Measurements from ENCODE around the gene VAPB.

VAPB gene

GRCh38 chr20:58388882-58389323 lies at the start of gene VAPB:
Gene VAPB, plus strand, starts transcription at chr20:58389229. Its CDS starts 231 bp downstream, at chr20:58389460.
- Mint-ChIP-seq H3K36me3 (peaks cover 28 to 35% of the 10 kb centered on the region in 2 donors), H3K4me3 (peak within 1 kb of the TSS; percentile 93 to 96), H3K9me3 (no peaks in the 10 kb centered on the region), H3K4me1 (peaks cover 29 to 43% of the 10 kb centered on the region in 2 donors), H3K27ac (peak within 1 kb of the TSS; percentile 97), H3K27me3 (peaks cover 6 to 9% of the 10 kb centered on the region in 2 donors)
- DNase-seq: peak; percentile 96
- ATAC-seq (replicated peaks): peak; percentile 98 to 99

- Mint-ChIP-seq H3K4me1 (peaks cover 17 to 27% of the 10 kb centered on the region in 2 donors), H3K4me3 (no peak overlapping the region), H3K27ac (no peak overlapping the region), H3K9me3 (peaks cover 0 to 11% of the 10 kb centered on the region in 2 donors), H3K36me3 (peaks cover 24 to 41% of the 10 kb centered on the region in 2 donors), H3K27me3 (no peaks in the 10 kb centered on the region)
- DNase-seq (no peak), ATAC-seq (replicated peaks) (no peak)
These were observed 49.3 kb upstream of the VAPB start for GRCh38 chr20:58339741-58340140.

- H3K27ac Mint-ChIP-seq: peak overlapping the region; percentile 11
- peaks cover 0 to 11% of the 10 kb centered on the region in 2 donors for H3K9me3 Mint-ChIP-seq
These were observed 48.9 kb upstream of the VAPB start for GRCh38 chr20:58340151-58340550.

GRCh38 chr20:58340853-58341252 lies 48.2 kb upstream of the VAPB start:
- H3K36me3 Mint-ChIP-seq: peaks cover 31 to 48% of the 10 kb centered on the region in 2 donors
- peaks cover 0 to 11% of the 10 kb centered on the region in 2 donors for H3K9me3 Mint-ChIP-seq
- no peaks in the 10 kb centered on the region for H3K27me3 Mint-ChIP-seq
- ATAC-seq (replicated peaks) (no peak), DNase-seq (no peak)
- H3K27ac Mint-ChIP-seq: no peak overlapping the region
- H3K4me3 Mint-ChIP-seq: no peak overlapping the region
- H3K4me1 Mint-ChIP-seq: peaks cover 18 to 27% of the 10 kb centered on the region in 2 donors

More at GRCh38 chr20:58340151-58340550, 48.9 kb upstream of the VAPB start:
- H3K4me3 Mint-ChIP-seq: no peak overlapping the region
- DNase-seq (no peak), ATAC-seq (replicated peaks) (no peak)
- peaks cover 24 to 41% of the 10 kb centered on the region in 2 donors for H3K36me3 Mint-ChIP-seq
- no peaks in the 10 kb centered on the region for H3K27me3 Mint-ChIP-seq
- peaks cover 17 to 27% of the 10 kb centered on the region in 2 donors for H3K4me1 Mint-ChIP-seq

GRCh38 chr20:58342104-58342945 lies 46.7 kb upstream of the VAPB start:
- peaks cover 42 to 56% of the 10 kb centered on the region in 2 donors for H3K36me3 Mint-ChIP-seq
- no peaks in the 10 kb centered on the region for H3K27me3 Mint-ChIP-seq
- no peak for ATAC-seq (replicated peaks)
- peaks cover 19 to 34% of the 10 kb centered on the region in 2 donors for H3K4me1 Mint-ChIP-seq
- no peak overlapping the region for H3K27ac Mint-ChIP-seq
- no peak for DNase-seq
- peaks cover 3 to 18% of the 10 kb centered on the region in 2 donors for H3K9me3 Mint-ChIP-seq
- no peak overlapping the region for H3K4me3 Mint-ChIP-seq

GRCh38 chr20:58344741-58345140 lies 44.3 kb upstream of the VAPB start:
- peaks cover 40 to 56% of the 10 kb centered on the region in 2 donors for H3K36me3 Mint-ChIP-seq

GRCh38 chr20:58349570-58349969 lies 39.5 kb upstream of the VAPB start:
- Mint-ChIP-seq H3K27ac (no peak overlapping the region), H3K36me3 (peaks cover 35 to 52% of the 10 kb centered on the region in 2 donors), H3K27me3 (no peaks in the 10 kb centered on the region), H3K4me1 (peaks cover 6 to 8% of the 10 kb centered on the region in 2 donors), H3K4me3 (no peak overlapping the region), H3K9me3 (peaks cover 3 to 7% of the 10 kb centered on the region in 2 donors)
- ATAC-seq (replicated peaks) (no peak), DNase-seq (no peak)

More at GRCh38 chr20:58344741-58345140, 44.3 kb upstream of the VAPB start:
- H3K27me3 Mint-ChIP-seq: no peaks in the 10 kb centered on the region
- H3K4me3 Mint-ChIP-seq: no peak overlapping the region
- no peak for ATAC-seq (replicated peaks)
- DNase-seq: no peak
- no peak overlapping the region for H3K27ac Mint-ChIP-seq
- peaks cover 12 to 21% of the 10 kb centered on the region in 2 donors for H3K4me1 Mint-ChIP-seq
- peaks cover 3 to 18% of the 10 kb centered on the region in 2 donors for H3K9me3 Mint-ChIP-seq

GRCh38 chr20:58352468-58352867 lies 36.6 kb upstream of the VAPB start:
- H3K27ac Mint-ChIP-seq: no peak overlapping the region
- no peaks in the 10 kb centered on the region for H3K4me1 Mint-ChIP-seq
- H3K36me3 Mint-ChIP-seq: peaks cover 28 to 43% of the 10 kb centered on the region in 2 donors
- no peak overlapping the region for H3K4me3 Mint-ChIP-seq
- DNase-seq (no peak), ATAC-seq (replicated peaks) (no peak)
- no peaks in the 10 kb centered on the region for H3K27me3 Mint-ChIP-seq
- H3K9me3 Mint-ChIP-seq: no peaks in the 10 kb centered on the region

- Mint-ChIP-seq H3K4me1 (no peaks in the 10 kb centered on the region), H3K27ac (no peak overlapping the region), H3K4me3 (no peak overlapping the region), H3K36me3 (peaks cover 38 to 48% of the 10 kb centered on the region in 2 donors), H3K27me3 (no peaks in the 10 kb centered on the region), H3K9me3 (no peaks in the 10 kb centered on the region)
- no peak for DNase-seq
- no peak for ATAC-seq (replicated peaks)
These were observed 29.6 kb upstream of the VAPB start for GRCh38 chr20:58359441-58359840.

- no peak for DNase-seq
- no peaks in the 10 kb centered on the region for H3K4me1 Mint-ChIP-seq
- ATAC-seq (replicated peaks): no peak
- H3K27ac Mint-ChIP-seq: no peak overlapping the region
- no peaks in the 10 kb centered on the region for H3K9me3 Mint-ChIP-seq
- H3K36me3 Mint-ChIP-seq: peaks cover 31 to 45% of the 10 kb centered on the region in 2 donors
- H3K27me3 Mint-ChIP-seq: no peaks in the 10 kb centered on the region
- no peak overlapping the region for H3K4me3 Mint-ChIP-seq
These were observed 28.1 kb upstream of the VAPB start for GRCh38 chr20:58360936-58361335.

GRCh38 chr20:58361481-58362205 lies 27.4 kb upstream of the VAPB start:
- Mint-ChIP-seq H3K36me3 (peaks cover 33 to 47% of the 10 kb centered on the region in 2 donors), H3K9me3 (no peaks in the 10 kb centered on the region), H3K4me3 (no peak overlapping the region), H3K27ac (peak overlapping the region; percentile 59), H3K4me1 (no peaks in the 10 kb centered on the region), H3K27me3 (no peaks in the 10 kb centered on the region)
- no peak for ATAC-seq (replicated peaks)
- no peak for DNase-seq

- Mint-ChIP-seq H3K27me3 (no peaks in the 10 kb centered on the region), H3K9me3 (no peaks in the 10 kb centered on the region), H3K4me3 (no peak overlapping the region), H3K27ac (no peak overlapping the region), H3K36me3 (peaks cover 29 to 42% of the 10 kb centered on the region in 2 donors), H3K4me1 (no peaks in the 10 kb centered on the region)
- DNase-seq: no peak
- ATAC-seq (replicated peaks): no peak
These were observed 26.9 kb upstream of the VAPB start for GRCh38 chr20:58362206-58362516.

- ATAC-seq (replicated peaks) (no peak), DNase-seq (no peak)
- peaks cover 32 to 36% of the 10 kb centered on the region in 2 donors for H3K36me3 Mint-ChIP-seq
- no peaks in the 10 kb centered on the region for H3K9me3 Mint-ChIP-seq
- H3K4me3 Mint-ChIP-seq: no peak overlapping the region
- H3K27ac Mint-ChIP-seq: peak overlapping the region; percentile 27
- H3K4me1 Mint-ChIP-seq: no peaks in the 10 kb centered on the region
- H3K27me3 Mint-ChIP-seq: no peaks in the 10 kb centered on the region
These were observed 26.1 kb upstream of the VAPB start for GRCh38 chr20:58362970-58363369.

GRCh38 chr20:58366866-58367265 lies 22.2 kb upstream of the VAPB start:
- Mint-ChIP-seq H3K4me1 (no peaks in the 10 kb centered on the region), H3K27me3 (no peaks in the 10 kb centered on the region), H3K9me3 (no peaks in the 10 kb centered on the region), H3K36me3 (peaks cover 13 to 15% of the 10 kb centered on the region in 2 donors), H3K27ac (no peak overlapping the region), H3K4me3 (no peak overlapping the region)
- DNase-seq: no peak
- ATAC-seq (replicated peaks): no peak
